HepG2 (cell line): ENCODE data around the gene DIAPH3.

Source experiments
- CHD2 ChIP-seq: IDR thresholded peaks from 2 replicates; pipeline ENCODE4 v1.6.1; 2011; ENCODE audit warnings: low read depth, low read length, improper control_type of control experiment
- CTCF ChIP-seq: sonication (generic); formaldehyde crosslinking; IDR thresholded peaks from 2 replicates; pipeline ENCODE4 v1.5.0; 2020; ENCODE audit warnings: mild to moderate bottlenecking, missing genetic modification reagents, moderate library complexity
- GATAD2A ChIP-seq: IDR thresholded peaks from 2 replicates; pipeline ENCODE4 v1.6.1; 2016
- POLR2A ChIP-seq, 2 experiments: IDR thresholded peaks; 2 replicates each; pipeline ENCODE4 v1.6.1; 2011; ENCODE audit warnings: low read depth in 2 of 2, low read length in 2 of 2, mild to moderate bottlenecking in 1 of 2, moderate library complexity in 1 of 2; ENCODE audit not compliant: insufficient read depth in 1 of 2
- RNF219 ChIP-seq: sonication (generic); formaldehyde crosslinking; IDR thresholded peaks from 2 replicates; pipeline ENCODE4 v1.5.0; 2020; ENCODE audit warnings: mild to moderate bottlenecking, missing genetic modification reagents
- SNAPC2 ChIP-seq: sonication (generic); formaldehyde crosslinking; IDR thresholded peaks from 2 replicates; pipeline ENCODE4 v1.8.1; 2022; ENCODE audit warnings: mild to moderate bottlenecking, missing genetic modification reagents

DNA sequence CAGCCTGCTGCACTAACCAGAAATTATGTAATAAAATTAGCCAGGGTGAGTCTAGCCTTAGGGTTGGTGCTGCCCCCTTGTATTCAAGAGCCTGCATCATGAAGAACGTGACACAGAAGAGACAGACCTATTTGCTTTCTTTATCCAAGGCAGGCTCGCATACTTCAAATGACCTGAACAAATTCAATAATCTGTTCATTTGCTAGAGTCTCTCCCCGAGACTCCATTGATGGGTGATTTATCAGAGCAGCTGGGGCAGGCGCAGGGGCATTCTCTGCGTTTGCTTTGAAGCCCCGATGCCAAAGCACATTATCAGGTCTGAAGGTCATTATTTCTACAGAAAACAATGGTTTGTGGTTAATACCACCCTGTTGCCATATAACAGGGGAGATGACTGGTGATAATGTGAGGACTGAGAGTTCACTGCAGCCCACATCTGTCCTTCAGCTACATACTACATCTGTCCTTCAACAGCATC lies 520.3 kb downstream of the DIAPH3 start:
- no peak for TF ChIP-seq RNF219 (CRISPR knock-in tag)
- no peak for TF ChIP-seq SNAPC2 (CRISPR knock-in tag)
- no peak for TF ChIP-seq CHD2
- no peak for TF ChIP-seq CTCF (CRISPR knock-in tag)
- TF ChIP-seq GATAD2A (CRISPR knock-in tag), result no peak
- TF ChIP-seq POLR2A (IDR thresholded peaks at IDR 0.05; ENCODE audit: insufficient read depth in 1 of 2, low read depth in 2 of 2, low read length in 2 of 2), result no peak
